UCSD-AML1 (cell line): ENCODE data around the gene VTA1.

Source experiments
- DNase-seq: peaks from one replicate; lab custom pipeline; 2025; ENCODE audit not compliant: unreplicated experiment; lab: John Stamatoyannopoulos, UW

VTA1 gene

DNA sequence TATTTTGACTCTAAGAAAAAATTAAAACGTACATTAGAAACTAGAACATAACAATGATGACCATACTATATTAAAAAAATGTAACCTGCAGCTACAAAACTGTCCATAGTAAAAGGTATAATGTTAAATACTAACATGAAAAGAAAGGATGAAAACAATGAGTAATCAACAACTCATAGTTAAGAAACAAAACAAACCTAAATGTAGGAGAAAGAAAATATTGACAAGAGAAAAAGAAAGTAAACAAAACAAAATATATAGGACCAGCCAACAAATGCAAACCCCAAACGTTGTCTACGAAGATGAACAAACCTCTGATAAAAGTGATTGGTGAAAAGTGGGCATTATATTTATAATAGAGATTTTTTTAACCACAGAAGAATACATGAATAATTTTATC lies 113.7 kb downstream of the VTA1 start:
- DNase-seq, result no peak

DNA sequence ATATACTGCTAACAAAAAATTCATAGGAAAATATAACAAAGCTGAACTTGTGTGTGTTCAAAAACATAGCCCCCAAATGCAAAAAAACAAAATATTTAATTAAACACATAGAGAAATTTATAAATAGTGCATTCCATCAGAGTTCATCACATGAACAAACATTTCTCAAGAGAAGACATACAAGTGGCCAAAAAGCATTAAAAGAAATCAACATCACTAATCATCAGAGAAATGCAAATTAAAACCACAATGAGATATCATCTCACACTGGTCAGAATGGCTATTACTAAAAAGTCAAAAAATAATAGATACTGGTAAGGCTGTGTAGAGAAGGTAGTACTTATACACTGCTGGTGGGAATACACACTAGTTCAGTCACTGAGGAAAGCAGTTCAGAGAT lies 115.2 kb downstream of the VTA1 start:
- DNase-seq, result no peak

DNA sequence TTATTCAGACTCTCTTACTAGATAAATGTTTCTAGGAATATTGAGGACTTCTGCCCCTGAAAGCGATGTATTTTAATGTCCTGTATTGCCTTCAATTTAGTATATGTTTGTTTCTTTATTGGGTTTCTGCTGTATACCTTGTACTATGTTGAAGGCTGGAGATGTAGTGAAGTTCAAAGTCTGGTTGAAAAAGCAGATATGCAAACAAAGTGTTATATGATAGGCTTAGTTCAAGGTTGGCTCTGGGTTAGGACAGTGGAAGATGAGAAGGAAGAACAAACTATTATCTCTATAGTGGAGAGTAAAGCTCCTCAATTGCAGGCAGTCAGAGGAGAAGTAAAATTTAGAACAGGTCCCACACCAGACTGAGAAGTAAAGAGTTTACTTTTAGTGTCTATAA lies 118.4 kb downstream of the VTA1 start:
- DNase-seq, result no peak

DNA sequence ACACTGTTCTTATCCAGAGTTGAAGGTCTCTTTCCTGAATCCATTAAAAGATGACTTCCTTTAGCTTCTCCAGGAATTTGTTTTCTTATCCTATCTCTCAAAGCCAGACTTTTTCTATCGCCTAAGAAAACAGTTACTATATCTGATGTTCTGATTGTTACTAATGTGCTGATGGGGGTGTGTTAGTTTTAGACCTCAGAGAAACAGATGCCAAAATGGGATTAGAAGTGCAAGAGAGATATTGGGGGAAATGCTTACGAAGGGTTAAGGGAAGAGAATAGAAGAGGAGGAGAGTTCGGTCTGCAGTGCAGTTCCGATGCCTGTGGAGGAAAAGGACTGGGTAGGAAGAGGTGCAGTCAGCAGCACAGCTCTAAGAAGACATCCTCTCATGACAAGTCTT lies 119.0 kb downstream of the VTA1 start:
- no peak for DNase-seq

DNA sequence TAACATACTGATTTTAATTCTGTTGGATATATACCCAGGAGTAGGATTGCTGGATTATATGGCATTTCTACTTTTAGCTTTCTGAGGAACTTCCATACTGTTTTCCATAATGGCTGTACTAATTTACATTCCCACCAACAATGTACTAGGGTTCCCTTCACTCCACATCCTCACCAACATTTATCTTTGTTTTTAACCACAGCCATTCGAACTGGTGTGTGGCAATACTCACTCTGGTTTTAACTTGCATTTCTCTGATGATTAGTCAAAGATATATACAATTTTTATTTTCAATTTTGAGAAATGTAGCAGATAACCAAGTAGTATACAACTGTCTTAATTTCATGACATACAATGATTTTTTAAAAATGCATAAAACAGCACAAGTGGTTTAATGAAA lies 124.4 kb downstream of the VTA1 start:
- DNase-seq, result no peak
